ENCODE measurements around the gene PPP1R9B. TPM values are rescaled to one million over a fixed set of nuclear protein-coding genes. Genes with fewer than 3 reads are reported as not detected.

PPP1R9B gene
- total and polyA plus RNA-seq, 2 donors (not counting 1 experiment from before 2014, with no cell fraction given), result 80.7 to 220 TPM

- POLR2A ChIA-PET, result interaction anchor here (0.6 to 2.0 kb wide), 5 partner anchors 10 to 203 kb away, joined by 3 to 7 read pairs (median 5); no protein-coding TSS in a partner anchor
- Histone ChIP-seq H3K9ac (ENCODE audit: low read length) (peak overlapping the region; percentile 87), H3K36me3 (replicated peaks in 1 of 2; ENCODE audit: control extremely low read depth in 1 of 2, control insufficient read depth in 1 of 2, extremely low read depth in 1 of 2, insufficient read depth in 2 of 2, low read length in 1 of 2) (peaks cover 0 to 18% of the 10 kb centered on the region in 2 experiments), H2AFZ (ENCODE audit: insufficient read depth, low read depth, low read length, poor library complexity, severe bottlenecking) (peak overlapping the region; percentile 86), H4K20me1 (ENCODE audit: control insufficient read depth, insufficient read depth, low read length, poor library complexity, severe bottlenecking) (peaks cover 6% of the 10 kb centered on the region), H3K4me2 (replicated peaks; ENCODE audit: low read depth, low read length, poor library complexity, severe bottlenecking) (peak overlapping the region; percentile 100), H3K79me2 (ENCODE audit: control insufficient read depth, insufficient read depth, low read length) (peaks cover 13% of the 10 kb centered on the region), H3K4me1 (ENCODE audit: control insufficient read depth in 2 of 2, insufficient read depth in 2 of 2, low read length in 2 of 2) (peaks cover 8 to 20% of the 10 kb centered on the region in 2 donors), H3K27me3 (replicated peaks in 1 of 4; ENCODE audit: control extremely low read depth in 1 of 4, control insufficient read depth in 3 of 4, insufficient read depth in 4 of 4, low read length in 3 of 4) (peaks cover 0 to 3% (median 0%) of the 10 kb centered on the region in 4 experiments), H3K27ac (ENCODE audit: low read length in 2 of 2) (peak overlapping the region; percentile 3 to 57), H3K9me3 (ENCODE audit: control extremely low read depth in 1 of 3, control insufficient read depth in 2 of 3, insufficient read depth in 1 of 3, low read length in 2 of 3) (no peaks in the 10 kb centered on the region), H3K4me3 (ENCODE audit: control extremely low read depth in 1 of 5, extremely low read depth in 1 of 5, insufficient read depth in 1 of 5, low read depth in 2 of 5, low read length in 4 of 5) (peak overlapping the region; percentile 61 to 95 (median 89))
- 1% methylated on average over 20 of the region's 21 CpGs for WGBS (ENCODE audit: insufficient coverage)
- peak overlapping the region; percentile 94 for H3K27ac Mint-ChIP-seq
- peak overlapping the region; percentile 99 for H3K4me3 Mint-ChIP-seq
- peaks cover 27% of the 10 kb centered on the region for H3K4me1 Mint-ChIP-seq
- TF ChIP-seq EZH2 (IDR thresholded peaks at IDR 0.05; ENCODE audit: borderline replicate concordance, insufficient read depth, low read depth, low read length, poor library complexity, severe bottlenecking) (no peak), CTCF (IDR thresholded peaks at IDR 0.05) (peak; percentile 92)
- DNase-seq (peak; percentile 92), ATAC-seq (ENCODE audit: low read depth) (peak; percentile 40)
- no peaks in the 10 kb centered on the region for H3K27me3 Mint-ChIP-seq
- H3K9me3 Mint-ChIP-seq (ENCODE audit: insufficient read depth), result no peaks in the 10 kb centered on the region
- CTCF ChIA-PET, result interaction anchor here (0.7 to 4.2 kb wide), 52 partner anchors 8 to 372 kb away, joined by 3 to 47 read pairs (median 5); partner anchors contain the start of genes COL1A1, ITGA3 and PPP1R9B
- intact Hi-C loops (cut with micrococcal nuclease), result loop anchor here (1.0 to 10.0 kb wide), 4 partner anchors 23 to 281 kb away; partner anchors contain the start of genes EME1 and MRPL27
Measured at GRCh38 chr17:50094243-50094752, 56.2 kb downstream of the PPP1R9B start.

GRCh38 chr17:50093807-50094206 lies 56.7 kb downstream of the PPP1R9B start:
- Histone ChIP-seq H3K27ac (ENCODE audit: low read length in 2 of 2) (no peak overlapping the region), H3K9me3 (ENCODE audit: control extremely low read depth in 1 of 3, control insufficient read depth in 2 of 3, insufficient read depth in 1 of 3, low read length in 2 of 3) (no peaks in the 10 kb centered on the region), H3K4me1 (ENCODE audit: control insufficient read depth in 2 of 2, insufficient read depth in 2 of 2, low read length in 2 of 2) (peaks cover 8 to 20% of the 10 kb centered on the region in 2 donors), H3K4me2 (replicated peaks; ENCODE audit: low read depth, low read length, poor library complexity, severe bottlenecking) (peak overlapping the region; percentile 100), H3K36me3 (replicated peaks in 1 of 2; ENCODE audit: control extremely low read depth in 1 of 2, control insufficient read depth in 1 of 2, extremely low read depth in 1 of 2, insufficient read depth in 2 of 2, low read length in 1 of 2) (peaks cover 0 to 14% of the 10 kb centered on the region in 2 experiments), H3K27me3 (replicated peaks in 1 of 4; ENCODE audit: control extremely low read depth in 1 of 4, control insufficient read depth in 3 of 4, insufficient read depth in 4 of 4, low read length in 3 of 4) (peaks cover 0 to 3% (median 0%) of the 10 kb centered on the region in 4 experiments), H4K20me1 (ENCODE audit: control insufficient read depth, insufficient read depth, low read length, poor library complexity, severe bottlenecking) (peaks cover 6% of the 10 kb centered on the region), H3K9ac (ENCODE audit: low read length) (no peak overlapping the region), H2AFZ (ENCODE audit: insufficient read depth, low read depth, low read length, poor library complexity, severe bottlenecking) (peak overlapping the region; percentile 86), H3K79me2 (ENCODE audit: control insufficient read depth, insufficient read depth, low read length) (peaks cover 13% of the 10 kb centered on the region), H3K4me3 (ENCODE audit: control extremely low read depth in 1 of 5, extremely low read depth in 1 of 5, insufficient read depth in 1 of 5, low read depth in 2 of 5, low read length in 4 of 5) (no peak overlapping the region)
- ChIA-PET POLR2A (interaction anchor here (0.7 to 2.0 kb wide), 4 partner anchors 9 to 278 kb away, joined by 4 to 6 read pairs (median 5); no protein-coding TSS in a partner anchor), CTCF (interaction anchor here (0.7 to 4.2 kb wide), 53 partner anchors 9 to 372 kb away, joined by 3 to 47 read pairs (median 5); partner anchors contain the start of genes COL1A1, ITGA3 and PPP1R9B)
- peaks cover 27% of the 10 kb centered on the region for H3K4me1 Mint-ChIP-seq
- no peaks in the 10 kb centered on the region for H3K9me3 Mint-ChIP-seq (ENCODE audit: insufficient read depth)
- H3K27ac Mint-ChIP-seq, result peak overlapping the region; percentile 94
- 60% methylated on average over 1 of the region's 3 CpGs for WGBS (ENCODE audit: insufficient coverage)
- ATAC-seq (ENCODE audit: low read depth) (no peak), DNase-seq (no peak)
- no peak for TF ChIP-seq CTCF (IDR thresholded peaks at IDR 0.05)
- intact Hi-C loops (cut with micrococcal nuclease), result loop anchor here (1.0 to 10.0 kb wide), 4 partner anchors 23 to 281 kb away; partner anchors contain the start of genes EME1 and MRPL27
- H3K27me3 Mint-ChIP-seq, result no peaks in the 10 kb centered on the region
- H3K4me3 Mint-ChIP-seq, result peak overlapping the region; percentile 99
